ENCODE data around the gene LRRC39. TPM values are rescaled to one million over a fixed set of nuclear protein-coding genes. Genes with fewer than 3 reads are reported as not detected.
A peak's percentile ranks its signal among the peaks of the same experiment; 100 is the strongest.
"Not testable (repeated sequence)": the region's sequence is repeated elsewhere in the genome, so short reads cannot be mapped to it uniquely, and the experiment has no call there.

The LRRC39 gene
- 0.30 TPM in 1 of 2 replicates, not detected in the other for polyA plus RNA-seq (2014; cell fraction: cytosol; rRNA removed)
- 1.8 and 3.4 TPM in 2 replicates for polyA plus RNA-seq (2014; cell fraction: nucleus; rRNA removed)

DNA sequence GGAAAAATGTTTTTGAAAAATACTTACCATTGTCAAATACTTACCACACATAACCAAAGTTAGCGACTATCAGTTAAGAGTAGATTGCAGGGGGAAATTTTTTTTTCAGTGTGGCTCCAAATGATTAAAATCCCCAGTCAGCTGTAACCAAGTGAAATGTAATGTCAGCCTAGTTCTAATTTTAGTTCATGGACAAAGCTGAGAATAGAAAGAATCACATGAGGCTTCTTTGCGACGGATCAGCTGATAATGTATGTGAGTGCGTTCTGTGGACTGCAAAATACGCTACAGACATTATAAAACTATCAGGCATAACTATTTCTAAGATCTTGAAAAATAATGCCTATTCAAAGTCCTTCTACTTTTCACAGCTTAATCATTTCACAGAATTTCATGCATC lies at the start of gene LRRC39:
Gene LRRC39 (minus strand): TSS at position 166 of the 400 bp plus-strand sequence. CDS start 9,740 bp downstream, outside the sequence.
- no peak for DNase-seq (ENCODE audit: low spot score)

DNA sequence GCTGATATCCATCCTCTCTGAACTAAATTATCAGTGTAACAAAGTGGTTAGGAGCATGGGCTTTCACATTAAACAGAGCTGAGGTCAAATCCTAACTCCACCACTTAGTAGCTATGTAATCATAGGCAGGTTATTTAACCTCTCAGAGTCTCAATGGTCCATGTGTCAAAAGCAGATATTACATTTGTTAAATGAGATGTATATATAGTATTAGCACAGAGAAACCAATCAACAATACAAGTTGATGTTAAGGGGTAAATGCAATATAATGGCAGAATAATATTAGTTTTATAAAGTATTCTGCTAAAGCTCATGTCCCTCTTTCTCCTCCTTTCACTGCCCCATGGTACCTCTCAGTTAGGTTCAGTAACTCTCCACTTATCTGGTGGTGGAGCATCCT lies 44.4 kb upstream of the LRRC39 start:
- DNase-seq (ENCODE audit: low spot score) = no peak

DNA sequence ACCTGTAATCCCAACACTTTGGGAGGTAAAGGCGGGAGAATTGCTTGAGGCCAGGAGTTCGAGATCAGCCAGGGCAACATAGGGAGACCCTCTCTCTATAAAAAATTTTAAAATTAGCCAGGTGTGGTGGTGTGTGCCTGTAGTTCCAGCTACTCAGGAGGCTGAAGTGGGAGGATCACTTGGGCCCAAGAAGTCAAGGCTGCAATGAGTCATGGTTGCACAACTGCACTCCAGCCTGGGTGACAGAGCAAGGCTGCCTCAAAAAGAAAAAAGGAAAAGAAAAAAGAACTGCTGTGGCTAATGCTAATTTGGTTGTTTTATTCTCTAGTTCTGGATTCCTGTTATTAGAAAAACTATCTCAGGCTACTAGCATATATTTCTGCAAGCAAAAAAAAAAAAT lies 41.8 kb upstream of the LRRC39 start:
- DNase-seq (ENCODE audit: low spot score) = no peak

DNA sequence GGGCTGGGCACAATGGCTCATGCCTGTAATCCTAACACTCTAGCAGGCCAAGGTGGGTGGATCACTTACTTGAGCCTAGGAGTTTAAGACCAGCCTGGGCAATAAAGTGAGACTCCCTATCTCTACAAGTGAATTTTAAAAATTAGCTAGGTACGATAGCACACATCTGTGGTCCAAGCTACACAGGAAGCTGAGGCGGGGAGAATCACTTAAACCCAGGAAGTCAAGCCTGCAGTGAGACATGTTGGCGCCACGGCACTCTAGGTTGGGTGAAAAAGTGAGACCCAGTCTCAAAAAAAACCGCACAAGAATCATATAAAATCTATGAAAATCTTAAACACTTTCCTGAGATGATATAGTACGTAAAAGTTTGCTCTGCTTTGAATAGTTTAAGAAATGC lies 41.4 kb upstream of the LRRC39 start:
- no peak for DNase-seq (ENCODE audit: low spot score)

DNA sequence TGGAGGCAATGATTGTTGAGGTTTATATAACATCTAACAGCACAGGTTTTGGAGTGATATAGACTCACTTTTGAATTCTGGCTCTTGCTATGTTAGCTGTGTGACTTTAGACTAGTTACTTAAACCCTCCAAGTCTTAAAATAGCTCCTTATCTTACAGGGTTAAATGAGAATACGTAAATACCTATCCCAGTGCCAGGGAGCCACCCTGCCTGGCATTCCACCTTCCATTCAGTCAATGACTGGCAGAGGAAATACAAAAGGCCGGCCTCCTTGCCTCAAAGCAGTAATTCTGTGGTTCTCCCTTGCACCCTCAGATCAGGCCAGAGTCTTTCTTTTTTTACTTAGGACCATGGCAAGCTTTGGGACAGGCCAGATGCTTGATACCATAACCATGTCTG lies 39.8 kb upstream of the LRRC39 start:
- DNase-seq (ENCODE audit: low spot score) = no peak

DNA sequence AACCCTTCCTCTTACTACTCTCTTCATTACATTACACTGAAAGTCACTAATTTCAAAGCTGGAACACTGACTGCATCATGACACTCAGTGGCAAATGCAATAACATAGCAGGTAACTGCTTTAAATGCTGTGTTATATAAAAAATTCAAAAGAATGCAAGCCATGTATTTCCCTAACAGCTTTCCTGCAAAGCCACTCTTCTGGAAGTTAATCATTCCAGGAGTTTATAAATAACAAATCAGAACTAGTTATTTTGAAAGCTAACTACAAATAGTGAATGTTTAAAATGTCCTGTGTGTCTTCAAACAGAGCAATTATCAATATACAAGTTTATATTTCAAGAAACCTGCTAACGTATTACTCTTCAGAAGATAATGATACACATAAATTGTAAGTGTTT lies 37.0 kb upstream of the LRRC39 start:
- DNase-seq (ENCODE audit: low spot score) = no peak

DNA sequence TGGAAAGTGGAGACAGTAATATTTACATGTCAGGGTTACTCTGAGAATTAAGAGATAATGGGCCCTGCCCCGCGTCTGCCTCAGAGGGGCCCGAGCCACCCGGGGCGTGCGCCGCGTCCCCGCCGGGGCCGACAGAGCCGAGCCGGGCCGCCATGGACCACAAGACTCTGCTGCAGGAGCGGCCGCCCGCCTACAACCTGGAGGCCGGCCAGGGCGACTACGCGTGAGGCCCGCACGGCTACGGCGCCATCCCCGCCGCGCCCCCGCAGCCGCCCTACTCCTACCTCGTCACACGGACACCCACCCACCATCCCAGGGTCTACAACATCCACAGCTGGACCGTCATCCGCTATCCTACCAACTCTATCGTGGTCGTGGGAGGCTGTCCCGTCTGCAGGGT lies 35.1 kb upstream of the LRRC39 start:
- no peak for DNase-seq (ENCODE audit: low spot score)

DNA sequence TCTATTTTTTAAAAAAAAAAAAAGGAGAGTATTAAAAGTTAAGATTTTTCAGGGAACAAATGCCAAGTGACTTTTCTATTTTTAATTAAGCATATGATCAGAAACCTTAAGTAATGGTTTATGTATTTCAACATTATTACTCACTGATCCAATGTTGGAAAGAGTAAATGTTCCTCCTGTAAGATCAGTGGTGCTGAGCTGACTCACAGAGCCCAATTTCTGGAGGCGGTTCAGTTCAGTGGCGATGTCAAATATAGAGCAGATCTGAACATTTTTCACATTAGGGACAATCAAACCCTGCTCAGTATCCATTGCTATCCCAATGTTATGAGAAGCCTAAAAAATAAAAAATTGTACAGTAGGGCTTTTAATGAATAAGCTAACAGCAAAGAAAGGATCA lies 28.2 kb upstream of the LRRC39 start:
- no peak for DNase-seq (ENCODE audit: low spot score)

DNA sequence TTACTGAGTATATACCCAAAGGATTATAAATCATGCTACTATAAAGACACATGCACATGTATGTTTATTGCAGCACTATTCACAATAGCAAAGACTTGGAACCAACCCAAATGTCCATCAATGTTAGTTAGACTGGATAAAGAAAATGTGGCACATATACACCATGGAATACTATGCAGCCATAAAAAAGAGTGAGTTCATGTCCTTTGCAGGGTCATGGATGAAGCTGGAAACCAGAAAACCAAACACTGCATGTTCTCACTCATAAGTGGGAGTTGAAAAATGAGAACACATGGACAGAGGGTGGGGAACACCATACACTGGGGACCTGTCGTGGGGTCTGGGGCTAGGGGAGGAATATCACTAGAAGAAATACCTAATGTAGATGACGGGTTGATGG lies 27.5 kb upstream of the LRRC39 start:
- DNase-seq (ENCODE audit: low spot score) = not testable (repeated sequence)

DNA sequence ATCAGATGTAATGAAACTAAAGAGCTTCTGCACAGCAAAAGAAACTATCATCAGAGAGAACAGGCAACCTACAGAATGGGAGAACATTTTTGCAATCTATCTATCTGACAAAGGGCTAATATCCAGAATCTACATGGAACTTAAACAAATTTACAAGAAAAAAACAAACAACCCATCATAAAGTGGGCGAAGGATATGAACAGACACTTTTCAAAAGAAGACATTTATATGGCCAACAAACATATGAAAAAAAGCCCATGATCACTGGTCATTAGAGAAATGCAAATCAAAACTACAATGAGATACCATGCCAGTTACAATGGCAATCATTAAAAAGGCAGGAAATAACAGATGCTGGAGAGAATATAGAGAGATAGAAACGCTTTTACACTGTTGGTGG lies 27.0 kb upstream of the LRRC39 start:
- DNase-seq (ENCODE audit: low spot score) = not testable (repeated sequence)

DNA sequence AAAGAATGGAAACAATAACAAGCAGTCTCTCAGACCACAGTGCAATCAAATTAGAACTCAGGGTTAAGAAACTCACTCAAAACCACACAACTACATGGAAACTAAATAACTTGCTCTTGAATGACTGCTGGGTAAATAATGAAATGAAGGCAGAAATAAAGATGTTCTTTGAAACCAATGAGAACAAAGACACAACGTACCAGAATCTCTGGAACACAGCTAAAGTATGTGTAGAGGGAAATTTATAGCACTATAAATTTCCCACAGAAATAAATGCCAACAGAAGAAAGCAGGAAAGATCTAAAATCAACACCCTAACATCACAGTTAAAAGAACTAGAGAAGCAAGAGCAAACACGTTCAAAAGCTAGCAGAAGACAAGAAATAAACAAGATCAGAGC lies 24.6 kb upstream of the LRRC39 start:
- not testable (repeated sequence) for DNase-seq (ENCODE audit: low spot score)

DNA sequence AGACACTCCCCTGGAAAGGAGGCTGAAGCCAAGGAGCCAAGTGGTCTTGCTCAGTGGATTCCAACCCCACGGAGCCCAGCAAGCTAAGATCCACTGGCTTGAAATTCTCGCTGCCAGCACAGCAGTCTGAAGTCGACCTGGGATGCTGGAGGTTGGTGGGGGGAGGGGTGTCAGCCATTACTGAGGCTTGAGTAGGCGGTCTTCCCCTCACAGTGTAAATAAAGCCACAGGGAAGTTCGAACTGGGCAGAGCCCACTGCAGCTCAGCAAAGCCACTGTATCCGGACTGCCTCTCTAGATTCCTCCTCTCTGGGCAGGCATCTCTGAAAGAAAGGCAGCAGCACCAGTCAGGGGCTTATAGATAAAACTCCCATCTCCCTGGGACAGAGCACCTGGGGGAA lies 22.0 kb upstream of the LRRC39 start:
- not testable (repeated sequence) for DNase-seq (ENCODE audit: low spot score)

DNA sequence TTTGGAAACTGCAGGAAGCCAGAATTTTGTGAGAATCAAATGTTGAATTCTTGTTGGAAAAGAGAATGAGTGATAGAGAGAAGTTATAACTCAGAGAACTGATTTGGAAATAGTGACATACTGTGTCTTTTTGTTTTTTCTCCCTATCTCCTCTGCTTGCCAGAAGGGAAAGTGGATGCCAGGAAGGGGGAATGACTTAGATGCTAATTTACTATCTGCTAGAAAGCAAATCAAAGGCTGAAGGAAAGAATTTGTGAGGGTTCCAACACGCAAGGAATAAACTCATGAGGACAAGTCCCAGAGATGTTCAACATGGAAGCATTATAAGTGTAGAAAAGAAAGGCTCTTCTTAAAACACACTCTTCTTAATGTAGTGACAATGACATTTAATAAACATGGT lies 20.5 kb upstream of the LRRC39 start:
- no peak for DNase-seq (ENCODE audit: low spot score)

DNA sequence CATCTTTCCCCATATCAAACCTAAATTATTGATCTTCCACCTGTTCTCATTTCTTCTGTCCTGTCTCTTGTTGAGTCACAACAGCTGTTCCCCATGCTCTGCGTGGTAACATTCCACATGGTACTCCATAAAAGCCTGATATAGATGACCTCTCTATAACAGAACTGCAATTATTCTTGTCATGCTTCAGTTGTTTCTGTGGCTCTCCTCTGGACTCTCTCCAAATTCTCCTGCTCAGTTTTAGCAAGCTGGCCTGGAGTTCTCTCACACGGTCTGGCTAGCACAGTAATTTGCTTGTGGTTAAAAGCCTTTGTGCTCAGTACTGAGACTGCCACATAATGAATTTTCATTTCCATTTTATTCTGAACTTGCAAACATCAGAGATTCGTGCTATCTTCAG lies 10.6 kb upstream of the LRRC39 start:
- DNase-seq (ENCODE audit: low spot score) = peak; percentile 2

DNA sequence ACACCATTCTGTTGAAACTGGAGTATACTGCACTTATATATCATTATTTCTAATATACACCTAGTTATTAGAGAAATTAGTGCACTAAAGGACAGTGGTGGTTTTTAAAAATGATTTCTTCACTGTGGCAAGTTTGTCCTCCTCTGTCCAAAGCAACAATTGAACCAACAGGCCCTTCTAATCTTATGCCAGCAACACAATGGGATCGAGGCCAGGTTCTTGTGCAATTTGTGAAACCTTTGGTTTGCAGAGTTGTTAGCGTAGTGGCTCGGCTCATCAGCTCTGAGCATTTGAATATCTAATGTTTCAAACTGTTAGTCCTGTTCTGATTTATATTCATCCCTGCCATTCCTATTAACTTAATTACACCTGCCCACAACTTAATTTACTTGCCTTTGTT lies 9.9 kb upstream of the LRRC39 start:
- no peak for DNase-seq (ENCODE audit: low spot score)

DNA sequence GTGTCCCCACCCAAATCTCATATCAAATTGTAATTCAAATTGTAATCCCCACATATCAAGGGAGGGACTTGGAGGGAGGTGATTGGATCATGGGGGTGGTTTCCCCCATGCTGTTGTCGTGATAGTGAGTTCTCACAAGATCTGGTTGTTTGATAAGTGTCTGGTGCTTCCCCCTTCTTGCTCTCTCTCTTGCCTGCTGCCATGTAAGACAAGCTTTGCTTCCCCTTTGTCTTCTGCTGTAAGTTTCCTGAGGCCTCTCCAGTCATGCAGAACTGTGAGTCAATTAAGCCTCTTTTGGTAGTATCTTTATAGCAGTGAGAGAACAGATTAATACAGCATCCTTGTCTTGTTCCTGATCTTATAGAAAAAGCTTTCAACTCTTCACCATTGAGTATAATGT lies 6.5 kb upstream of the LRRC39 start:
- no peak for DNase-seq (ENCODE audit: low spot score)

DNA sequence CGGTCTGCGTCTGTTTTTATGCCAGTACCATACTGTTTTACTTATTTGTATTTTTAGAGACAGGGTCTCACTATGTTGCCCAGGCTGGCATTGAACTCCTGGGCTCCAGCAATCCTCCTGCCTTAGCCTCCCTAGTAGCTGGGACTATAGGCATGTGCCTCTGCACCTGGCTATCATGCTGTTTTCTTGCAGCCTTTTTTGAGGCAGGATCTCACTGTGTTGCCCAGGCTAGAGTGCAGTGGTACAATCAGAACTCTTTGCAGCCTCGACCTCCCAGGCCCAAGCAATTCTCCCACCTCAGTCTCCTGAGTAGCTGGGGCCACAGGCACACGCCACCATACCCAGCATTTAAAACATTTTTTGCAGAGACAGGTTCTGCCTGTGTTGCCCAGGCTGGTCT lies 5.3 kb upstream of the LRRC39 start:
- DNase-seq (ENCODE audit: low spot score) = no peak

DNA sequence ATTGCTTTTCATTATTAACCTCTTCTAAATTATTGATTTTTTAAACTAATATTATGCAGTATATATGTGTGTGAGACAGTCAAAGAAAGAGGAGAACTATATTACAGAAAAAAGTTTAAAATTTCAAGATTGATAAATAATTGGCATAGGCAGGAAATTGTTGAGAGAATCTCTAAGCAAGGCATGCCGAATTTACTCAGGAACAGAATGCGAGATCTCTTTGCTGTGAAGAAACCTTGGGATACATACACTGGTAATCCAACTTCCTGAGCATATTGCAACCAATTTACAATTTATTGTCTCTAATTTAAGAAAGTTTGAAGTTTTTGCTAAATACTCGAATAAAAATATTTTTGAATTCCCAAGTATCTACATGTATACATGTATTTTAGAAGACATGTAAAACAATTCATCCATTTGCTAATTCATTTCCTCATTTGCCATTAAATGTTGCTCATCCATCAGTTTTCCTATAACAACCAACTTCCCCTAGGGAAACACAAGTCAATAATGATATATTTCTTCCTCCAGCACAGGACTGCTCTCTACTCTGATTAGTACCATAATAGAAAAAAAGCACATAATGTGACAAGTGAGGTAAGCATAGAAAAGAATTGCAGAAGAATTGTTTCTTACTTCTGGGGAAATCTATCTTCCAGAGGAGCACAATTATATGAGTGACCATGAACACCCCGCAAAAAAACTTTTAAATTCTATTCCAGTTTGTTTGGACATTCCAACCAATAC lies 588 bp downstream of the LRRC39 start:
- no peak for DNase-seq (ENCODE audit: low spot score)

DNA sequence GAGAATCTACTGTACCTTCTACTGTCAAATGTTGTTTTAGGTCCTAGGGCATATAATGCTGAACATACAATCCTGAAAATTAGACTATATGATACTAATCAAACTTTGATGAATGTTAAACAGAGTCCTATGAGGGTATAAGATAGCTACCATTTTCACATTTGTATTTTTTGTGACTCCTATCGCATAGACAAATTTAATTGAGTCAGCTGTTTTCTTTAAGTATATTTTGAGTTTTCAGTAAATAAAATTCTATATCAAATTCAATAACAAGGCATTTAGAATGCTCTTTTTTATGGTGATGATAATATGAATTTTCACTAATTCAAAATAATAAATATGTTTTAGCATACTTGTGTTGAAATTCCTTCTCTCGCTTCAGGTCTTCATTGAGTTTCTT lies 10.0 kb downstream of the LRRC39 start:
- DNase-seq (ENCODE audit: low spot score) = no peak

DNA sequence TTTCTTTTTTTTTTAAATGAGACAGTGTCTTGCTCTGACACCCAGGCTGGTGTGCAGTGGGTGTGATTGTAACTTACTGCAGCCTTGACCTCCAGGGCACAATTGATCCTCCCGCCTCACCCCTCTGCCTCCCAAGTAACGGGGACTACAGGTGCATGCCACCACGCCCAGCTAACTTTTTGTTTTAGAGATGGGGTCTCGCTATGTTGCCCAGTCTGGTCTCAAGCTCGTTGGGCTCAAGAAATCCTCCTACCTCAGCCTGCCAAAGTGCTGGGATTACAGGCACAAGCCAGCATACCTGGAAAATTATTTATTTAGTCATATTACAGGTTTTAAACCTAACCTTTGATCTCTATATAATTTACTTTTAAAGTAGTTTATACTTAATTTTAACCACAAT lies 13.4 kb downstream of the LRRC39 start:
- DNase-seq (ENCODE audit: low spot score) = no peak

DNA sequence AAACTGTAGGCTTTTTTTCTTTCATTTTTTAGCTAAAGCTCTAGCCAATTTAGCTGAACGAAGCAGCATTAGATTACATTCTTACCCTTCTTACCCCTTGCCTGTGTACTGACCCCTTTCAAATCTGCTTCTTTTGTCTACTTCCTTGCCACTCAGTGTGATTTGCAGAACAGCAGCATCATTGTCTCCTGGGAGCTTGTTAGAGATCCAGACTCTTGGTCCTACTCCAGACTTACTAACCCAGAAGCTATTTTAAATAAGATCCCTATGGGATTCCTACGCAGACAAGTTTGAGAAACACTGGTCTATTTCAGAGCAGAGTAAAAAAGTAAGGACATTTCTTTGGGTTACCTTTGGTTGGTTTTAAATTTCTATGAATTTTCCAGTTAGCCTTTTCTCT lies 13.8 kb downstream of the LRRC39 start:
- DNase-seq (ENCODE audit: low spot score) = no peak

DNA sequence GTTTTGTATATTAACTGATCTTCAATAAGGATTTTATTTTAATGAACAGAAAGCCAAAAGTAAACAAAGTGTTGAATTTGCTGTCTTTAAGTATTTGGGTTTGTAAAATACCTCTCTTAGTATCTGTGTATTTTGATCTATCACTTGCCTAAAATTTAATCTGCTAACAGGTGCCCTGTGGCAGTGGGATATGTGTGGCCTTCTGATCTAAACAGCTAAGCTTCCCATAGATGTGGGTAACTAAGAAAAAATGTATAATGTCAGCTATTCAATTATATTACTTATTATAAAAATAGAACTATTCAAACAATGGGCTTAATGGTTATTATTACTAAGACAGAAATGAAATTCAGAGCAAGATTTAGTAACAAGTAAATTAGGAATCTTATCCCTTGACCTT lies 15.2 kb downstream of the LRRC39 start:
- no peak for DNase-seq (ENCODE audit: low spot score)

DNA sequence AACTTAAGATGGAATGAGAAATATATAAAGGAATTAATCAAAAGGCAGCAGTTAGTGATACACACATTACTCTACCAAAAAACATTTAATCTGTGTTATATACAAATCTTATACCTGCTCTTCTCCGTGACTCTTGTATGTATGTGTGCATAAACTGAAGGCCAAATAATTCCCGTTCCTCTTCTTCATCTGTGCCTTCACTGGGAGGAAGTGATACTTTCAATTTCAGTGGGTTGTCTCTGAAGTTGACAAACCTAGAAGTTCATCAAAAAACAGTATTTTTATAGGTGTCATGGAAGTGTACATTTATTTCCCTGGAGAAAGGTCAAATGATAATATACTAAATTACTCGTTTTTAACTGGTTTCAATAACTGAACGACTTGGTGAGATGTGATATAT lies 25.8 kb downstream of the LRRC39 start:
- DNase-seq (ENCODE audit: low spot score) = no peak

DNA sequence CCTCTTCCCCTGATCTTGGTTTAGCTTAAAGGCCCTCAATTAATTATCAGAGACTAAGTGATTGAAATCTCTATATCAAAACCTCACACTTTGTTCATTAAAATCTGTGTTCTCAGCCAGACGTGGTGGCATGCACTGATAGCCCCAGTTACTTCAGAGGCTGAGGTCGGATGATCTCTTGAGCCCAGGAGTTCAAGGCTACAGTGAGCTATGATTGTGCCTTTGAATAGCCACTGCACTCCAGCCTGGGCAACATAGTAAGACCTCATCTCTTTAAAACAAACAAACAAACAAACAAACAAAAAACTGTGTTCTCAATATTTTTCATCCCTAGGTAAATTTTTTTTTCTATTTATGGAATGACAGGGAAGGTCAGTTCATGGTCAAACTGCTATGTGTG lies 26.4 kb downstream of the LRRC39 start:
- no peak for DNase-seq (ENCODE audit: low spot score)

Data from SK-N-DZ (cell line).